Measurements from ENCODE around the gene B4GALT5.
"Not testable (repeated sequence)": the region's sequence is repeated elsewhere in the genome, so short reads cannot be mapped to it uniquely, and the experiment has no call there.

Gene B4GALT5

GRCh38 chr20:49713753-49714712, at the start of gene B4GALT5:
Gene B4GALT5, minus strand, starts transcription at chr20:49713878. Its CDS starts 188 bp downstream, at chr20:49713690.
- DNase-seq = peak; percentile 50

GRCh38 chr20:49762940-49763766, 49.5 kb upstream of the B4GALT5 start:
- no peak for DNase-seq

GRCh38 chr20:49761888-49762287, 48.2 kb upstream of the B4GALT5 start:
- not testable (repeated sequence) for DNase-seq

GRCh38 chr20:49759266-49759950, 45.7 kb upstream of the B4GALT5 start:
- no peak for DNase-seq

GRCh38 chr20:49758781-49759180, 45.1 kb upstream of the B4GALT5 start:
- no peak for DNase-seq

GRCh38 chr20:49757597-49757996, 43.9 kb upstream of the B4GALT5 start:
- no peak for DNase-seq

- no peak for DNase-seq
Measured at GRCh38 chr20:49756241-49756640, 42.6 kb upstream of the B4GALT5 start.

GRCh38 chr20:49754596-49754995, 40.9 kb upstream of the B4GALT5 start:
- DNase-seq = no peak

- no peak for DNase-seq
Measured at GRCh38 chr20:49753133-49753532, 39.5 kb upstream of the B4GALT5 start.

- no peak for DNase-seq
Measured at GRCh38 chr20:49752201-49752903, 38.7 kb upstream of the B4GALT5 start.

- DNase-seq = no peak
Measured at GRCh38 chr20:49751397-49751736, 37.7 kb upstream of the B4GALT5 start.

GRCh38 chr20:49750611-49751396, 37.1 kb upstream of the B4GALT5 start:
- DNase-seq = no peak

GRCh38 chr20:49749625-49750024, 35.9 kb upstream of the B4GALT5 start:
- no peak for DNase-seq

GRCh38 chr20:49748525-49748838, 34.8 kb upstream of the B4GALT5 start:
- no peak for DNase-seq

- no peak for DNase-seq
Measured at GRCh38 chr20:49747707-49748524, 34.2 kb upstream of the B4GALT5 start.

- no peak for DNase-seq
Measured at GRCh38 chr20:49742948-49743347, 29.3 kb upstream of the B4GALT5 start.

GRCh38 chr20:49741977-49742376, 28.3 kb upstream of the B4GALT5 start:
- DNase-seq = no peak

GRCh38 chr20:49740807-49741206, 27.1 kb upstream of the B4GALT5 start:
- no peak for DNase-seq

GRCh38 chr20:49739042-49739441, 25.4 kb upstream of the B4GALT5 start:
- DNase-seq = no peak

- no peak for DNase-seq
Measured at GRCh38 chr20:49737260-49737659, 23.6 kb upstream of the B4GALT5 start.

GRCh38 chr20:49729780-49730179, 16.1 kb upstream of the B4GALT5 start:
- no peak for DNase-seq
